K562 (cell line): ENCODE measurements around the gene CRB2. TPM values are rescaled to one million over a fixed set of nuclear protein-coding genes. Genes with fewer than 3 reads are reported as not detected.

Experiments used
- ATAC-seq: fragments of 200-7000 bp; cut with Tn5 transposase; 3 replicates; pipeline ENCODE4 v1.9.1; 2020; ENCODE audit warnings: moderate library complexity
- BruUV-seq: library from RNA; stranded (reverse); fragments of 400-500 nt; replicated peaks from 2 replicates; lab custom pipeline; 2021; lab: Mats Ljungman, UMichigan
- CTCF ChIA-PET: fragments of 300-600 bp; formaldehyde crosslinking; extraction: SDS; loops from one replicate; lab custom pipeline; 2021; ENCODE audit warnings: low intra/inter-chr PET ratio; lab: Yijun Ruan, JAX
- POLR2A ChIA-PET: fragments of 300-600, 350-650 bp; sonication (Branson Sonifier 250); formaldehyde crosslinking; extraction: SDS; loops from one replicate; lab custom pipeline; 2021; ENCODE audit warnings: antibody characterized with exemption, inconsistent platforms; lab: Yijun Ruan, JAX
- DNase-seq, 4 experiments: peaks; one replicate each; pipeline versions ENCODE4 v3.0.0 to v3.0.0-alpha.2; 2011 to 2018; ENCODE audit warnings: low spot score in 3 of 4, mixed read lengths in 3 of 4; ENCODE audit errors: extremely low read depth in 1 of 4
- FAIRE-seq: peaks from 2 replicates; lab custom pipeline; 2011; peaks lifted over from hg19 to GRCh38; lab: Jason Lieb, UNC
- H2AFZ ChIP-seq: 2 replicates; pipeline ENCODE4 v1.6.0; 2011; ENCODE audit warnings: low read depth, low read length, control low read depth, inconsistent platforms
- H3K27ac ChIP-seq: fragments of 200-600 bp; 3 replicates; pipeline ENCODE4 v1.8.0; 2011; ENCODE audit warnings: low read depth, mild to moderate bottlenecking, control low read depth, inconsistent platforms, low read length, moderate library complexity, mixed read lengths; ENCODE audit errors: extremely low read depth
- H3K27me3 ChIP-seq, 2 experiments: fragments of 300-600 bp in 1 of 2; 2 replicates in 1 of 2; 3 replicates in 1 of 2; pipeline versions ENCODE4 v1.6.0 to v1.8.0; 2011; ENCODE audit warnings: inconsistent platforms in 2 of 2, low read length in 2 of 2, mild to moderate bottlenecking in 1 of 2, mixed read lengths in 1 of 2, moderate library complexity in 1 of 2; ENCODE audit not compliant: control insufficient read depth in 2 of 2, insufficient read depth in 2 of 2
- H3K36me3 ChIP-seq: fragments of 300-600 bp; 3 replicates; pipeline ENCODE4 v1.8.0; 2011; ENCODE audit warnings: mild to moderate bottlenecking, low read length, inconsistent platforms; ENCODE audit not compliant: control insufficient read depth, insufficient read depth
- H3K4me1 ChIP-seq, 2 experiments: fragments of 200-600 bp in 1 of 2; replicated peaks in 1 of 2; 2 replicates in 1 of 2; 3 replicates in 1 of 2; pipeline versions ENCODE4 v1.5.1 to v1.8.0; 2011; ENCODE audit warnings: inconsistent platforms in 2 of 2, low read length in 2 of 2, mild to moderate bottlenecking in 1 of 2, mixed read lengths in 1 of 2, moderate library complexity in 1 of 2; ENCODE audit not compliant: control insufficient read depth in 2 of 2, insufficient read depth in 2 of 2
- H3K4me2 ChIP-seq: 2 replicates; pipeline ENCODE4 v1.6.1; 2011; ENCODE audit warnings: low read length, control low read depth, inconsistent platforms, mixed read lengths; ENCODE audit not compliant: insufficient read depth
- H3K4me3 ChIP-seq: fragments of 200-600 bp; sonication (generic), shearing (Covaris generic); 2 replicates; pipeline ENCODE4 v1.5.1; 2016; ENCODE audit warnings: control low read depth, inconsistent platforms
- H3K79me2 ChIP-seq: fragments of 200-600 bp; 3 replicates; pipeline ENCODE4 v1.8.0; 2011; ENCODE audit warnings: low read length, inconsistent platforms; ENCODE audit not compliant: control insufficient read depth, insufficient read depth
- H3K9ac ChIP-seq, 2 experiments: 2 replicates each; pipeline versions ENCODE4 v1.6.0 to v1.6.1; 2011; ENCODE audit warnings: low read depth in 2 of 2, low read length in 2 of 2, control low read depth in 1 of 2, inconsistent platforms in 1 of 2, mild to moderate bottlenecking in 1 of 2, mixed read lengths in 1 of 2; ENCODE audit not compliant: insufficient read depth in 1 of 2
- H3K9me1 ChIP-seq: one replicate; pipeline ENCODE4 v1.6.0; 2011; ENCODE audit warnings: inconsistent platforms, mild to moderate bottlenecking, low read length, moderate library complexity; ENCODE audit not compliant: control insufficient read depth, insufficient read depth
- H3K9me3 ChIP-seq: replicated peaks from 2 replicates; pipeline ENCODE4 v1.5.1; 2011; ENCODE audit warnings: low read depth, low read length, inconsistent platforms; ENCODE audit not compliant: control insufficient read depth, insufficient read depth
- H4K20me1 ChIP-seq: replicated peaks from 2 replicates; pipeline ENCODE4 v1.6.1; 2011; ENCODE audit warnings: low read length, inconsistent platforms, mixed read lengths; ENCODE audit not compliant: control insufficient read depth, insufficient read depth
- BCOR ChIP-seq: fragments of 450-650 bp; IDR thresholded peaks from 2 replicates; pipeline ENCODE4 v1.6.1; 2016
- KDM1A ChIP-seq, 2 experiments: fragments of 450-650 bp; IDR thresholded peaks; 2 replicates each; pipeline ENCODE4 v1.6.1; 2016; ENCODE audit warnings: mild to moderate bottlenecking in 2 of 2
- RB1 ChIP-seq: fragments of 450-650 bp; IDR thresholded peaks from 2 replicates; pipeline ENCODE4 v1.6.1; 2017; ENCODE audit warnings: low read depth, mild to moderate bottlenecking
- RBM25 ChIP-seq: fragments of 200-400 bp; formaldehyde crosslinking; IDR thresholded peaks from 2 replicates; pipeline ENCODE4 v1.6.1; 2018; ENCODE audit warnings: low read length, low read depth, moderate library complexity; ENCODE audit not compliant: severe bottlenecking
- SMC3 ChIP-seq: conservative IDR thresholded peaks from 2 replicates; pipeline ENCODE4 v1.6.1; 2011; ENCODE audit warnings: low read depth, low read length, improper control_type of control experiment; ENCODE audit not compliant: insufficient read depth
- ZFP36 ChIP-seq: fragments of 150-350 bp; IDR thresholded peaks from 2 replicates; pipeline ENCODE4 v1.6.1; 2018; ENCODE audit warnings: low read length, low read depth; ENCODE audit not compliant: partially characterized antibody
- WGBS: fragments of 100-300 bp; shearing (Covaris generic); methylation state at CpG from one replicate; pipeline ENCODE4 v1.1.6; 2016; ENCODE audit warnings: low coverage, mixed read lengths; ENCODE audit not compliant: insufficient coverage; ENCODE audit errors: missing lambda C conversion rate; 5-methylcytosine and 5-hydroxymethylcytosine counted together
- in situ Hi-C: fragments of 300-500 bp; cut with MboI; formaldehyde crosslinking; loops from 4 replicates; pipeline ENCODE4 v1.15.0; 2018; ENCODE audit warnings: inconsistent platforms, mixed read lengths
- intact Hi-C: fragments of 100-400 bp; cut with micrococcal nuclease; formaldehyde crosslinking; loops from 2 replicates; pipeline ENCODE4 v1.14.2; 2022
- polyA plus RNA-seq, 8 experiments: library from polyadenylated mRNA; depleted of rRNA in 4 of 8; stranded (reverse) in 5 of 8; unstranded in 3 of 8; fragments of >200 nt; fragmentation: Nextera tagmentation in 2 of 8; fragmentation: Illumina TruSeq in 1 of 8; extraction: Ambion mirVana in 2 of 8; extraction: Trizol in 1 of 8; gene quantifications; 2 replicates each; pipeline versions ENCODE4 v1.2.1 to v1.2.3, GENCODE V29; 2011 to 2014; ENCODE audit warnings: inconsistent platforms in 1 of 8, missing spikeins in 1 of 8
- total RNA-seq, 7 experiments: library from RNA; depleted of rRNA in 6 of 7; stranded (reverse); fragments of >200 nt in 6 of 7; fragmentation: Illumina TruSeq in 2 of 7; extraction: Trizol in 2 of 7; gene quantifications; 2 replicates each; pipeline versions ENCODE4 v1.2.1 to v1.2.3, GENCODE V29; 2011 to 2021; ENCODE audit warnings: low replicate concordance in 1 of 7
- TF ChIP-seq, protein P1 (sequence below): fragments of 450-650 bp; IDR thresholded peaks from 2 replicates; pipeline ENCODE4 v1.6.1; 2017; ENCODE audit warnings: antibody characterized with exemption
- TF ChIP-seq, protein P2 (sequence below), 3 experiments: IDR thresholded peaks in 2 of 3; conservative IDR thresholded peaks in 1 of 3; 2 replicates each; pipeline ENCODE4 v1.5.1; 2011 to 2012; ENCODE audit warnings: low read length in 3 of 3, mild to moderate bottlenecking in 3 of 3, control low read depth in 2 of 3, improper control_type of control experiment in 1 of 3, inconsistent platforms in 1 of 3, low read depth in 1 of 3, mixed read lengths in 1 of 3, moderate library complexity in 1 of 3; ENCODE audit not compliant: insufficient read depth in 2 of 3

CRB2 gene
- total and polyA plus RNA-seq, 9 of the 15 experiments (the other 6 are each of a cell fraction or from before 2014, with no cell fraction given): 0.13 to 1.2 (median 0.25) TPM; not detected in 2

DNA sequence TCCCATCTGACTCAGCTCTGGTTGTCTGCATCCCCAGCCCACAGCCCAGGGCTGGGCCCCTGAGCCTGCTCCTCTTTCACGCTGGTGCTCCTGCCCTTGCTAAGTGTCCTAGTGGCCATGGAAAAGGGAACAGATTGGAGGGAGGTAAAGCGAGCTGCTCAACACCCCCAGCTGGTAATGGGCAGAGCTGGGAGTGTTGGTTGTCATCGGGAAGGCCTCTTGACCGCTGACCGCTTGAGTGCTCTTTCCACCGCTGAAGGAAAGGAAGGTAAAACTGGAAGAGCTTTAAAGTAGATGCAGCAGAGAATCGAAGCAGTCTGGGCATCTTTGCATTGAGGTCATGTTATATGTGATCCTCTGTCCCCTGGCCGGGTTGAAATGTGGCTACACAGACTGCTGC, 60.2 kb downstream of the CRB2 start:
- TF ChIP-seq, protein P1, sequence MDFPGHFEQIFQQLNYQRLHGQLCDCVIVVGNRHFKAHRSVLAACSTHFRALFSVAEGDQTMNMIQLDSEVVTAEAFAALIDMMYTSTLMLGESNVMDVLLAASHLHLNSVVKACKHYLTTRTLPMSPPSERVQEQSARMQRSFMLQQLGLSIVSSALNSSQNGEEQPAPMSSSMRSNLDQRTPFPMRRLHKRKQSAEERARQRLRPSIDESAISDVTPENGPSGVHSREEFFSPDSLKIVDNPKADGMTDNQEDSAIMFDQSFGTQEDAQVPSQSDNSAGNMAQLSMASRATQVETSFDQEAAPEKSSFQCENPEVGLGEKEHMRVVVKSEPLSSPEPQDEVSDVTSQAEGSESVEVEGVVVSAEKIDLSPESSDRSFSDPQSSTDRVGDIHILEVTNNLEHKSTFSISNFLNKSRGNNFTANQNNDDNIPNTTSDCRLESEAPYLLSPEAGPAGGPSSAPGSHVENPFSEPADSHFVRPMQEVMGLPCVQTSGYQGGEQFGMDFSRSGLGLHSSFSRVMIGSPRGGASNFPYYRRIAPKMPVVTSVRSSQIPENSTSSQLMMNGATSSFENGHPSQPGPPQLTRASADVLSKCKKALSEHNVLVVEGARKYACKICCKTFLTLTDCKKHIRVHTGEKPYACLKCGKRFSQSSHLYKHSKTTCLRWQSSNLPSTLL: no peak
- Histone ChIP-seq H3K9me1 (no peaks in the 10 kb centered on the region), H3K27me3 (no peaks in the 10 kb centered on the region), H3K4me3 (no peak overlapping the region), H3K36me3 (no peaks in the 10 kb centered on the region), H3K79me2 (no peaks in the 10 kb centered on the region), H3K9ac (no peak overlapping the region), H4K20me1 (peaks cover 3% of the 10 kb centered on the region), H3K27ac (no peak overlapping the region), H3K4me1 (peaks cover 0 to 6% of the 10 kb centered on the region in 2 experiments; a peak in 2 of 5 replicates), H2AFZ (no peak overlapping the region), H3K4me2 (no peak overlapping the region), H3K9me3 (no peaks in the 10 kb centered on the region)
- WGBS: 51% methylated on average over 8 of the region's 8 CpGs
- no peak for FAIRE-seq
- intact Hi-C loops: no loop called here
- ChIA-PET CTCF (no interaction called here), POLR2A (interaction anchor here (1.0 to 1.3 kb wide), 3 partner anchors 8 to 30 kb away, joined by 4 to 5 read pairs (median 4); no protein-coding TSS in a partner anchor)
- BruUV-seq: no TSS peak
- in situ Hi-C loops: no loop called here
- ATAC-seq: no peak
- no peak for DNase-seq

GRCh38 chr9:123417289-123418051, 61.5 kb downstream of the CRB2 start:
- no peak overlapping the region for H3K9ac ChIP-seq
- H3K4me3 ChIP-seq: no peak overlapping the region
- TF ChIP-seq, protein P2, sequence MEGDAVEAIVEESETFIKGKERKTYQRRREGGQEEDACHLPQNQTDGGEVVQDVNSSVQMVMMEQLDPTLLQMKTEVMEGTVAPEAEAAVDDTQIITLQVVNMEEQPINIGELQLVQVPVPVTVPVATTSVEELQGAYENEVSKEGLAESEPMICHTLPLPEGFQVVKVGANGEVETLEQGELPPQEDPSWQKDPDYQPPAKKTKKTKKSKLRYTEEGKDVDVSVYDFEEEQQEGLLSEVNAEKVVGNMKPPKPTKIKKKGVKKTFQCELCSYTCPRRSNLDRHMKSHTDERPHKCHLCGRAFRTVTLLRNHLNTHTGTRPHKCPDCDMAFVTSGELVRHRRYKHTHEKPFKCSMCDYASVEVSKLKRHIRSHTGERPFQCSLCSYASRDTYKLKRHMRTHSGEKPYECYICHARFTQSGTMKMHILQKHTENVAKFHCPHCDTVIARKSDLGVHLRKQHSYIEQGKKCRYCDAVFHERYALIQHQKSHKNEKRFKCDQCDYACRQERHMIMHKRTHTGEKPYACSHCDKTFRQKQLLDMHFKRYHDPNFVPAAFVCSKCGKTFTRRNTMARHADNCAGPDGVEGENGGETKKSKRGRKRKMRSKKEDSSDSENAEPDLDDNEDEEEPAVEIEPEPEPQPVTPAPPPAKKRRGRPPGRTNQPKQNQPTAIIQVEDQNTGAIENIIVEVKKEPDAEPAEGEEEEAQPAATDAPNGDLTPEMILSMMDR (IDR thresholded peaks at IDR 0.05 in 2 of 3, conservative IDR thresholded peaks at IDR 0.05 in 1 of 3; ENCODE audit: insufficient read depth in 2 of 3, low read depth in 1 of 3, low read length in 3 of 3): 0 out of 6 replicates have a peak, but pooled peaks of 1 of the 3 experiments have one; percentile 23
- TF ChIP-seq RBM25 (peak; percentile 97), ZFP36 (peak; percentile 78), BCOR (peak; percentile 80), KDM1A (IDR thresholded peaks at IDR 0.05) (0 out of 4 replicates have a peak, but pooled peaks have one; percentile 16 to 49), RB1 (no peak), SMC3 (no peak)
- H3K27ac ChIP-seq: no peak overlapping the region
- H2AFZ ChIP-seq: no peak overlapping the region
- H3K4me2 ChIP-seq: no peak overlapping the region
- intact Hi-C loops: no loop called here
- WGBS: 73% methylated on average over 5 of the region's 5 CpGs
- in situ Hi-C loops: no loop called here
- H3K9me1 ChIP-seq: no peaks in the 10 kb centered on the region
- no peak for DNase-seq
- H3K27me3 ChIP-seq: no peaks in the 10 kb centered on the region
- peaks cover 3% of the 10 kb centered on the region for H4K20me1 ChIP-seq
- ATAC-seq: no peak
- H3K9me3 ChIP-seq: no peaks in the 10 kb centered on the region
- H3K36me3 ChIP-seq: no peaks in the 10 kb centered on the region
- no peak for FAIRE-seq
- ChIA-PET POLR2A (no interaction called here), CTCF (no interaction called here)
- H3K79me2 ChIP-seq: no peaks in the 10 kb centered on the region
- no TSS peak for BruUV-seq
- no peaks in the 10 kb centered on the region; a peak in 1 of 5 replicates for H3K4me1 ChIP-seq
